ENCODE measurements around the gene COX8A. TPM values are rescaled to one million over a fixed set of nuclear protein-coding genes. Genes with fewer than 3 reads are reported as not detected.
A peak's percentile ranks its signal among the peaks of the same experiment; 100 is the strongest.

COX8A gene
- total RNA-seq, 1 experiment from 2014 or later = 325 TPM

DNA sequence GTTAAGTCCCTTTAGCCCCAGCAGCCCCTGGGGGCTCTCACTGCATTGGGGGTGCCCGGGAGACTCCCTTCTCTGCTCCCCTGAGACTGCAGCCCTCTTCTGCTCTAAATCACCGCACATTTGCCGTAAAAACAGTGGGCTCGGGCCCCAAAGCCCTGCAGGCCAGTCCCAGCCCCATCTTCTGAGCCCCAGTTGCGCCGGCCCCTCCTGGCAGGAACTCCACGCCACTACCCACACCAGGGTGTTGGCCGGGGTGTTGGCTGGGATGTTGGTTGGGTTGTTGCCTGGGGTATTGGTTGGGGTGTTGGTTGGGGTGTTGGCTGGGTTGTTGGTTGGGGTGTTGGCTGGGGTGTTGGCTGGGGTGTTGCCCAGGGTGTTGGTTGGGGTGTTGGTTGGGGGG, 35.3 kb downstream of the COX8A start:
- TF ChIP-seq, protein P1, sequence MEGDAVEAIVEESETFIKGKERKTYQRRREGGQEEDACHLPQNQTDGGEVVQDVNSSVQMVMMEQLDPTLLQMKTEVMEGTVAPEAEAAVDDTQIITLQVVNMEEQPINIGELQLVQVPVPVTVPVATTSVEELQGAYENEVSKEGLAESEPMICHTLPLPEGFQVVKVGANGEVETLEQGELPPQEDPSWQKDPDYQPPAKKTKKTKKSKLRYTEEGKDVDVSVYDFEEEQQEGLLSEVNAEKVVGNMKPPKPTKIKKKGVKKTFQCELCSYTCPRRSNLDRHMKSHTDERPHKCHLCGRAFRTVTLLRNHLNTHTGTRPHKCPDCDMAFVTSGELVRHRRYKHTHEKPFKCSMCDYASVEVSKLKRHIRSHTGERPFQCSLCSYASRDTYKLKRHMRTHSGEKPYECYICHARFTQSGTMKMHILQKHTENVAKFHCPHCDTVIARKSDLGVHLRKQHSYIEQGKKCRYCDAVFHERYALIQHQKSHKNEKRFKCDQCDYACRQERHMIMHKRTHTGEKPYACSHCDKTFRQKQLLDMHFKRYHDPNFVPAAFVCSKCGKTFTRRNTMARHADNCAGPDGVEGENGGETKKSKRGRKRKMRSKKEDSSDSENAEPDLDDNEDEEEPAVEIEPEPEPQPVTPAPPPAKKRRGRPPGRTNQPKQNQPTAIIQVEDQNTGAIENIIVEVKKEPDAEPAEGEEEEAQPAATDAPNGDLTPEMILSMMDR (IDR thresholded peaks at IDR 0.05; ENCODE audit: unreplicated experiment) = no peak
- peaks cover 34% of the 10 kb centered on the region for H3K4me1 Mint-ChIP-seq (ENCODE audit: low read depth, unreplicated experiment)
- H3K4me3 Mint-ChIP-seq (ENCODE audit: low read depth, unreplicated experiment) = no peak overlapping the region
- no peaks in the 10 kb centered on the region for H3K9me3 Mint-ChIP-seq (ENCODE audit: low read depth, unreplicated experiment)
- no peak for DNase-seq
- peaks cover 32% of the 10 kb centered on the region for H3K36me3 Mint-ChIP-seq (ENCODE audit: insufficient read depth, unreplicated experiment)
- peaks cover 16% of the 10 kb centered on the region for H3K27me3 Mint-ChIP-seq (ENCODE audit: unreplicated experiment)
- BruUV-seq (replicated peaks) = no TSS peak
- intact Hi-C loops (cut with micrococcal nuclease; ENCODE audit: unreplicated experiment) = no loop called here
- CTCF ChIA-PET = no interaction called here
- H3K27ac Mint-ChIP-seq (ENCODE audit: unreplicated experiment) = no peak overlapping the region

DNA sequence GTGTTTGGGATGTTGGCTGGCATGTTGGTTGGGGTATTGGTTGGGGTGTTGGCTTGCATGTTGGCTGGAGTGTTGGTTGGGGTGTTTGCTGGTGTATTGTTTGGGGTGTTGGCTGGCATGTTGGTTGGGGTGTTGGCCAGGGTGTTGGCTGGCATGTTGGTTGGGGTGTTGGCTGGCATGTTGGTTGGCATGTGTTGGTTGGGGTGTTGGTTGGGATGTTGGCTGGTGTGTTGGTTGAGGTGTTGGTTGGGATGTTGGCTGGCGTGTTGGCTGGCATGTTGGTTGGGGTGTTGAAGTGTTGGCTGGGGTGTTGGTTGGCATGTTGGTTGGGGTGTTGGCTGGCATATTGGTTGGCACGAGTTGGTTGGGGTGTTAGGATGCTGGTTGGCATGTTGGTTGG, 36.4 kb downstream of the COX8A start:
- H3K9me3 Mint-ChIP-seq (ENCODE audit: low read depth, unreplicated experiment) = no peaks in the 10 kb centered on the region
- no TSS peak for BruUV-seq (replicated peaks)
- peaks cover 16% of the 10 kb centered on the region for H3K27me3 Mint-ChIP-seq (ENCODE audit: unreplicated experiment)
- H3K27ac Mint-ChIP-seq (ENCODE audit: unreplicated experiment) = peak overlapping the region; percentile 10
- TF ChIP-seq, protein P1 (IDR thresholded peaks at IDR 0.05; ENCODE audit: unreplicated experiment) = no peak
- peaks cover 36% of the 10 kb centered on the region for H3K36me3 Mint-ChIP-seq (ENCODE audit: insufficient read depth, unreplicated experiment)
- intact Hi-C loops (cut with micrococcal nuclease; ENCODE audit: unreplicated experiment) = no loop called here
- CTCF ChIA-PET = no interaction called here
- peak overlapping the region; percentile 45 for H3K4me3 Mint-ChIP-seq (ENCODE audit: low read depth, unreplicated experiment)
- peaks cover 34% of the 10 kb centered on the region for H3K4me1 Mint-ChIP-seq (ENCODE audit: low read depth, unreplicated experiment)
- DNase-seq = no peak

DNA sequence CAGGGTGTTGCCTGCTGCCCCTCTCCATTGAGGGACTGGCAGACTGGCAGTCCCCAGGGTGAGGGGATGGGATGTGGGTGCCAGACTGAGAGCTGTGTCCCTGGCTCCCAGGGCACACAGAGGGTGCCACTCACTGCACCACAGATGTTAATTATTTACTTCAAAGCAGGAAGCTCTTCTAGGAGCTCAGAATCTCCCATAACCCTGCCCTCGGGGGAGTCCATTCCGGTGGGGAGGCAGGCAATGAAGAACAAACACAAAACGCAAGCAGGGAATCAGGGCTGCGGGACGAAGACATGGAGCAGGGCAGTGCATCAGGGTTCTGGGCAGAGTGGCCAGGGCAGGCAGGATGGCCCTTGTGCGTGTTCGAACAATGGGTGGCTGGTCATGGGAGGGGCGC, 37.0 kb downstream of the COX8A start:
- peaks cover 32% of the 10 kb centered on the region for H3K36me3 Mint-ChIP-seq (ENCODE audit: insufficient read depth, unreplicated experiment)
- DNase-seq = peak; percentile 49
- H3K4me1 Mint-ChIP-seq (ENCODE audit: low read depth, unreplicated experiment) = peaks cover 34% of the 10 kb centered on the region
- H3K27me3 Mint-ChIP-seq (ENCODE audit: unreplicated experiment) = peaks cover 16% of the 10 kb centered on the region
- H3K9me3 Mint-ChIP-seq (ENCODE audit: low read depth, unreplicated experiment) = no peaks in the 10 kb centered on the region
- TF ChIP-seq, protein P1 (IDR thresholded peaks at IDR 0.05; ENCODE audit: unreplicated experiment) = no peak
- CTCF ChIA-PET = interaction anchor here (0.6 kb wide), 1 partner anchor 377 kb away, joined by 3 read pairs; no protein-coding TSS in a partner anchor
- H3K27ac Mint-ChIP-seq (ENCODE audit: unreplicated experiment) = peak overlapping the region; percentile 10
- H3K4me3 Mint-ChIP-seq (ENCODE audit: low read depth, unreplicated experiment) = peak overlapping the region; percentile 45
- BruUV-seq (replicated peaks) = no TSS peak
- intact Hi-C loops (cut with micrococcal nuclease; ENCODE audit: unreplicated experiment) = no loop called here

DNA sequence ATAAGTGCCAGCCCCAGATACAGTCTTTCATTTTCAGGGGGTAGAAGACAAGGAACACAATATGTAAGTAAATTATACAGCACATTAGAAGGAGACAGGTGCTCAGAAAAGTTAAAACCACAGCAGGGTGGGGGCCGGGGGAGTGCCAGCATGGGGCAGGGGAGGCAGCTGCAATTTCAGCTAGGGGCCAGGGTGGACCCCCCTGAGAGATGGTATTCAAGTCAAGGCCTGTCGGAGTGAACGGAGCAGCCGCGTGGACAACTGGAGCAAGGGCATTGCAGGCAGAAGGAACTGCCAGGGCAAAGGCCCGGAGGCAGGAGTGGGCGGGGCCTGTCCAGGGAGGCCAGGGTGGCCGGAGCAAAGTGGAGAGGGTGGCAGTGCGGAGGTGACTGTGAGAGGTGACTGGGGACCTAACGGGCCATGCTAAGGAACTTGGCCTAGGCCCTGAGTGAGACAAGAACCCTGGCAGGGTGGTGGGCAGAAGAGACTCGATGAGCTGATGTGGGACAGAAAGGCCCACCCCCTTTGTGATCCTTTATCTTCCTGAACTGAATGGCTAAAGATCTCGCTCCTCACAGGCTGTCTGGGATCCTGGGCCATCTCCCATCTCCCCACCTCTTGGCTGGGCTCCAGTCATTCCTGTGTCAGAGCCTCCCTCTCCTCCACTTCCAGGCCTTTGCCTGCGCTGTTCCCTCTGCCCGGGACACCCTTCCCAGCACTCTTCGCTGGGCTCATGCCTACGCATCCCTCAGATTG, 38.9 kb downstream of the COX8A start:
- peaks cover 3% of the 10 kb centered on the region for H3K27me3 Mint-ChIP-seq (ENCODE audit: unreplicated experiment)
- TF ChIP-seq, protein P1 (IDR thresholded peaks at IDR 0.05; ENCODE audit: unreplicated experiment) = no peak
- BruUV-seq (replicated peaks) = no TSS peak
- H3K27ac Mint-ChIP-seq (ENCODE audit: unreplicated experiment) = no peak overlapping the region
- peaks cover 18% of the 10 kb centered on the region for H3K4me1 Mint-ChIP-seq (ENCODE audit: low read depth, unreplicated experiment)
- no peaks in the 10 kb centered on the region for H3K9me3 Mint-ChIP-seq (ENCODE audit: low read depth, unreplicated experiment)
- CTCF ChIA-PET = no interaction called here
- no peak for DNase-seq
- intact Hi-C loops (cut with micrococcal nuclease; ENCODE audit: unreplicated experiment) = no loop called here
- H3K4me3 Mint-ChIP-seq (ENCODE audit: low read depth, unreplicated experiment) = no peak overlapping the region
- H3K36me3 Mint-ChIP-seq (ENCODE audit: insufficient read depth, unreplicated experiment) = peaks cover 18% of the 10 kb centered on the region

Data from Calu3 (cell line).